Activated T-helper 17 cell treated with anti-CD3 and anti-CD28 coated beads, Interleukin-2, amount 50 U/mL, for 72 hours (primary cell): ENCODE results near the gene CDCA7. TPM values are rescaled to one million over a fixed set of nuclear protein-coding genes. Genes with fewer than 3 reads are reported as not detected.
"Not testable (repeated sequence)": the region's sequence is repeated elsewhere in the genome, so short reads cannot be mapped to it uniquely, and the experiment has no call there.

ENCODE experiments used
- ATAC-seq: fragments of 150-1000 bp; cut with Tn5 transposase; replicated peaks from 2 replicates; pipeline ENCODE4 v1.10.0; 2021; ENCODE audit warnings: mild to moderate bottlenecking, moderate library complexity
- H3K27ac Mint-ChIP-seq: one replicate; pipeline ENCODE4 v1.8.0; 2022; ENCODE audit warnings: mixed read lengths
- H3K27me3 Mint-ChIP-seq: one replicate; pipeline ENCODE4 v1.8.0; 2022; ENCODE audit warnings: mixed read lengths
- H3K36me3 Mint-ChIP-seq: one replicate; pipeline ENCODE4 v1.8.0; 2022; ENCODE audit warnings: low read depth, mild to moderate bottlenecking, mixed read lengths
- H3K4me1 Mint-ChIP-seq: one replicate; pipeline ENCODE4 v1.8.0; 2022; ENCODE audit warnings: mixed read lengths
- H3K4me3 Mint-ChIP-seq: one replicate; pipeline ENCODE4 v1.8.0; 2022; ENCODE audit warnings: mild to moderate bottlenecking, mixed read lengths
- H3K9me3 Mint-ChIP-seq: one replicate; pipeline ENCODE4 v1.8.0; 2022; ENCODE audit warnings: mixed read lengths
- total RNA-seq, 2 donors: library from RNA; stranded (reverse); gene quantifications; one replicate each; pipeline ENCODE4 v1.2.3, GENCODE V29; 2022

CDCA7 gene
- total RNA-seq = 10 to 100 TPM; 15.4 to 53.7 TPM

GRCh38 chr2:173354582-173355131, at the start of gene CDCA7:
CDCA7 (plus strand) TSS chr2:173354872; CDS start chr2:173354964, 92 bp downstream.
- H3K27ac Mint-ChIP-seq = peak within 1 kb of the TSS; percentile 90
- H3K36me3 Mint-ChIP-seq = peaks cover 10% of the 10 kb centered on the region
- ATAC-seq = peak; percentile 65
- H3K4me3 Mint-ChIP-seq = peak within 1 kb of the TSS; percentile 90
- H3K9me3 Mint-ChIP-seq = no peaks in the 10 kb centered on the region
- peaks cover 51% of the 10 kb centered on the region for H3K27me3 Mint-ChIP-seq
- H3K4me1 Mint-ChIP-seq = peaks cover 21% of the 10 kb centered on the region

- no peak overlapping the region for H3K27ac Mint-ChIP-seq
Observed at GRCh38 chr2:173305303-173305702, 49.4 kb upstream of the CDCA7 start.

GRCh38 chr2:173307293-173307692, 47.4 kb upstream of the CDCA7 start:
- Mint-ChIP-seq H3K9me3 (no peaks in the 10 kb centered on the region), H3K36me3 (no peaks in the 10 kb centered on the region), H3K4me3 (no peak overlapping the region), H3K4me1 (no peaks in the 10 kb centered on the region), H3K27me3 (no peaks in the 10 kb centered on the region), H3K27ac (no peak overlapping the region)
- peak; percentile 39 for ATAC-seq

More at GRCh38 chr2:173305303-173305702, 49.4 kb upstream of the CDCA7 start:
- no peaks in the 10 kb centered on the region for H3K36me3 Mint-ChIP-seq
- ATAC-seq = no peak
- H3K4me1 Mint-ChIP-seq = no peaks in the 10 kb centered on the region
- H3K4me3 Mint-ChIP-seq = no peak overlapping the region
- H3K27me3 Mint-ChIP-seq = peaks cover 4% of the 10 kb centered on the region
- H3K9me3 Mint-ChIP-seq = no peaks in the 10 kb centered on the region

GRCh38 chr2:173309370-173309769, 45.3 kb upstream of the CDCA7 start:
- H3K27ac Mint-ChIP-seq, ATAC-seq, H3K9me3 Mint-ChIP-seq, H3K27me3 Mint-ChIP-seq, H3K4me3 Mint-ChIP-seq, H3K4me1 Mint-ChIP-seq, H3K36me3 Mint-ChIP-seq: not testable (repeated sequence)

- Mint-ChIP-seq H3K27ac (no peak overlapping the region), H3K27me3 (peaks cover 4% of the 10 kb centered on the region), H3K36me3 (no peaks in the 10 kb centered on the region), H3K4me3 (no peak overlapping the region), H3K9me3 (no peaks in the 10 kb centered on the region), H3K4me1 (no peaks in the 10 kb centered on the region)
- ATAC-seq = no peak
Observed at GRCh38 chr2:173311844-173312606, 42.6 kb upstream of the CDCA7 start.

GRCh38 chr2:173323371-173323770, 31.3 kb upstream of the CDCA7 start:
- H3K27me3 Mint-ChIP-seq = peaks cover 13% of the 10 kb centered on the region
- H3K4me1 Mint-ChIP-seq = no peaks in the 10 kb centered on the region
- H3K27ac Mint-ChIP-seq = no peak overlapping the region
- no peaks in the 10 kb centered on the region for H3K36me3 Mint-ChIP-seq
- no peak for ATAC-seq
- no peak overlapping the region for H3K4me3 Mint-ChIP-seq
- H3K9me3 Mint-ChIP-seq = peaks cover 12% of the 10 kb centered on the region

GRCh38 chr2:173326806-173327205, 27.9 kb upstream of the CDCA7 start:
- no peak for ATAC-seq
- no peak overlapping the region for H3K27ac Mint-ChIP-seq
- H3K27me3 Mint-ChIP-seq = peaks cover 9% of the 10 kb centered on the region
- H3K9me3 Mint-ChIP-seq = peaks cover 9% of the 10 kb centered on the region
- no peak overlapping the region for H3K4me3 Mint-ChIP-seq
- H3K4me1 Mint-ChIP-seq = no peaks in the 10 kb centered on the region
- no peaks in the 10 kb centered on the region for H3K36me3 Mint-ChIP-seq

- H3K4me1 Mint-ChIP-seq = no peaks in the 10 kb centered on the region
- H3K36me3 Mint-ChIP-seq = no peaks in the 10 kb centered on the region
Observed at GRCh38 chr2:173327421-173327820, 27.3 kb upstream of the CDCA7 start.

GRCh38 chr2:173333003-173333402, 21.7 kb upstream of the CDCA7 start:
- H3K27ac Mint-ChIP-seq, H3K4me3 Mint-ChIP-seq, H3K36me3 Mint-ChIP-seq, ATAC-seq, H3K4me1 Mint-ChIP-seq: not testable (repeated sequence)
- Mint-ChIP-seq H3K27me3 (peaks cover 16% of the 10 kb centered on the region), H3K9me3 (peaks cover 19% of the 10 kb centered on the region)

More at GRCh38 chr2:173327421-173327820, 27.3 kb upstream of the CDCA7 start:
- no peak for ATAC-seq
- H3K9me3 Mint-ChIP-seq = peaks cover 9% of the 10 kb centered on the region
- H3K27me3 Mint-ChIP-seq = peaks cover 9% of the 10 kb centered on the region
- H3K27ac Mint-ChIP-seq = no peak overlapping the region
- no peak overlapping the region for H3K4me3 Mint-ChIP-seq

GRCh38 chr2:173339807-173340206, 14.9 kb upstream of the CDCA7 start:
- Mint-ChIP-seq H3K4me1 (no peaks in the 10 kb centered on the region), H3K9me3 (peaks cover 5% of the 10 kb centered on the region), H3K27ac (no peak overlapping the region), H3K36me3 (no peaks in the 10 kb centered on the region), H3K4me3 (no peak overlapping the region), H3K27me3 (peaks cover 15% of the 10 kb centered on the region)
- no peak for ATAC-seq

- no peaks in the 10 kb centered on the region for H3K36me3 Mint-ChIP-seq
- H3K27ac Mint-ChIP-seq = no peak overlapping the region
- H3K4me3 Mint-ChIP-seq = no peak overlapping the region
- no peaks in the 10 kb centered on the region for H3K4me1 Mint-ChIP-seq
- no peaks in the 10 kb centered on the region for H3K27me3 Mint-ChIP-seq
- peaks cover 3% of the 10 kb centered on the region for H3K9me3 Mint-ChIP-seq
- no peak for ATAC-seq
Observed at GRCh38 chr2:173343921-173344320, 10.8 kb upstream of the CDCA7 start.

GRCh38 chr2:173346035-173346434, 8.6 kb upstream of the CDCA7 start:
- no peak overlapping the region for H3K27ac Mint-ChIP-seq
- no peaks in the 10 kb centered on the region for H3K36me3 Mint-ChIP-seq
- no peak for ATAC-seq
- H3K27me3 Mint-ChIP-seq = peaks cover 11% of the 10 kb centered on the region
- H3K4me1 Mint-ChIP-seq = no peaks in the 10 kb centered on the region
- H3K9me3 Mint-ChIP-seq = peaks cover 3% of the 10 kb centered on the region
- no peak overlapping the region for H3K4me3 Mint-ChIP-seq

GRCh38 chr2:173347305-173348168, 7.1 kb upstream of the CDCA7 start:
- H3K9me3 Mint-ChIP-seq = peaks cover 3% of the 10 kb centered on the region
- H3K4me1 Mint-ChIP-seq = no peaks in the 10 kb centered on the region
- H3K36me3 Mint-ChIP-seq = no peaks in the 10 kb centered on the region
- H3K27ac Mint-ChIP-seq = no peak overlapping the region
- no peak overlapping the region for H3K4me3 Mint-ChIP-seq
- ATAC-seq = no peak
- peaks cover 22% of the 10 kb centered on the region for H3K27me3 Mint-ChIP-seq

- no peak for ATAC-seq
- H3K27me3 Mint-ChIP-seq = peaks cover 38% of the 10 kb centered on the region
- peaks cover 3% of the 10 kb centered on the region for H3K9me3 Mint-ChIP-seq
- H3K36me3 Mint-ChIP-seq = no peaks in the 10 kb centered on the region
- H3K4me3 Mint-ChIP-seq = no peak overlapping the region
- H3K27ac Mint-ChIP-seq = no peak overlapping the region
- H3K4me1 Mint-ChIP-seq = peaks cover 10% of the 10 kb centered on the region
Observed at GRCh38 chr2:173349287-173349686, 5.4 kb upstream of the CDCA7 start.
